Vagina (tissue), 2 donors: ENCODE results near the gene AGAP4. TPM values are rescaled to one million over a fixed set of nuclear protein-coding genes. Genes with fewer than 3 reads are reported as not detected.
"Not testable (repeated sequence)": the region's sequence is repeated elsewhere in the genome, so short reads cannot be mapped to it uniquely, and the experiment has no call there.

Experiments
- DNase-seq, 2 donors: peaks; one replicate each; pipeline ENCODE4 v3.0.0-alpha.2; 2017; ENCODE audit errors: extremely low spot score in 2 of 2
- H3K27ac ChIP-seq: fragments of 200-600 bp; sonication (generic); one replicate; pipeline ENCODE4 v1.5.1; 2019
- H3K27me3 ChIP-seq: fragments of 200-600 bp; sonication (generic); one replicate; pipeline ENCODE4 v1.5.1; 2019
- H3K36me3 ChIP-seq, 2 donors: fragments of 200-600 bp; sonication (generic); one replicate each; pipeline ENCODE4 v1.5.1; 2017 to 2019
- H3K4me1 ChIP-seq: fragments of 200-600 bp; sonication (generic); one replicate; pipeline ENCODE4 v1.5.1; 2019
- H3K4me3 ChIP-seq, 2 donors: fragments of 200-600 bp; sonication (generic); 1 replicate in 1 of 2; 2 replicates in 1 of 2; pipeline ENCODE4 v1.5.1; 2016 to 2019
- H3K9me3 ChIP-seq: fragments of 200-600 bp; sonication (generic); one replicate; pipeline ENCODE4 v1.5.1; 2019
- CTCF ChIP-seq, 3 experiments: fragments of 450-650 bp in 2 of 3; fragments of 200-600 bp in 1 of 3; sonication (generic) in 1 of 3; IDR thresholded peaks; one replicate each; pipeline ENCODE4 v1.5.1; 2017 to 2019; ENCODE audit warnings: antibody characterized with exemption in 3 of 3, mild to moderate bottlenecking in 2 of 3, moderate library complexity in 2 of 3
- POLR2A ChIP-seq, 2 donors: fragments of 450-650 bp; IDR thresholded peaks; one replicate each; pipeline ENCODE4 v1.6.1; 2017; ENCODE audit warnings: antibody characterized with exemption in 2 of 2, mild to moderate bottlenecking in 2 of 2, moderate library complexity in 2 of 2
- POLR2AphosphoS5 ChIP-seq, 2 donors: sonication (generic); formaldehyde crosslinking; IDR thresholded peaks; one replicate each; pipeline ENCODE4 v1.9.0; 2017; ENCODE audit warnings: antibody characterized with exemption in 2 of 2, mild to moderate bottlenecking in 2 of 2, low read depth in 1 of 2; ENCODE audit not compliant: insufficient read depth in 1 of 2
- intact Hi-C: fragments of 100-400 bp; cut with DNase I; formaldehyde crosslinking; loops from one replicate; pipeline ENCODE4 v1.15.1; 2023
- small RNA-seq: library from RNA; depleted of rRNA; stranded (forward); fragments of <200 nt; gene quantifications from one replicate; pipeline ENCODE3, GENCODE V24; 2016
- total RNA-seq: library from RNA; depleted of rRNA; stranded (reverse); fragments of >200 nt; gene quantifications from one replicate; pipeline ENCODE4 v1.2.3, GENCODE V29; 2016

The AGAP4 gene
- total RNA-seq, 1 donor from 2014 or later, result 13.5 TPM

GRCh38 chr10:45809837-45810236, 37.5 kb downstream of the AGAP4 start:
- Histone ChIP-seq H3K4me3 (no peak overlapping the region), H3K36me3 (no peaks in the 10 kb centered on the region), H3K9me3 (no peaks in the 10 kb centered on the region), H3K4me1 (no peaks in the 10 kb centered on the region), H3K27ac (no peak overlapping the region), H3K27me3 (no peaks in the 10 kb centered on the region)
- no peak for DNase-seq
- no peak for TF ChIP-seq POLR2AphosphoS5 (IDR thresholded peaks at IDR 0.05; ENCODE audit: insufficient read depth in 1 of 2, low read depth in 1 of 2)
- TF ChIP-seq POLR2A (IDR thresholded peaks at IDR 0.05), result no peak
- no peak for TF ChIP-seq CTCF (IDR thresholded peaks at IDR 0.05)
- intact Hi-C loops, result no loop called here

DNA sequence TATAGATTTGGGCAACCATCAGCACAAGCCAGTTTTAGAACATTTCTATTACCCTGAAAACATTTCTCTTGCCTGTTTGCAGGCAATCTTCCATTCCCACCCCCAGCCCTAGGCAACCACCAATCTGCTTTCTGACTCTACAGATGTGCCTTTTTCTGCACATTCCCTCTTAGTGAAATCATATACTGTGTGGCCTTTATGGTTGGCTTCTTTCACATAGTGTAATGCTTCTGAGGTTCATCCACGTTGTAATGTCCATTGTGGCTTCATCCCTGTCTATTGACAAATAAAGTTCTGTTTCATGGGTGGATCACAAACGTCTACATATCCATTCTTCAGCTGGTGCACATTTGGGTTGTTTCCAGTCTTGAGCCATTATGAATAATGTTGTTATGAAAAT, 42.3 kb downstream of the AGAP4 start:
- H3K4me1 ChIP-seq, H3K27ac ChIP-seq, H3K4me3 ChIP-seq, DNase-seq, H3K36me3 ChIP-seq, H3K27me3 ChIP-seq, intact Hi-C loops, H3K9me3 ChIP-seq: not testable (repeated sequence)

GRCh38 chr10:45803060-45804010, 44.0 kb downstream of the AGAP4 start:
- H3K9me3 ChIP-seq, H3K36me3 ChIP-seq, H3K27me3 ChIP-seq, H3K27ac ChIP-seq, DNase-seq, intact Hi-C loops, H3K4me3 ChIP-seq, H3K4me1 ChIP-seq: not testable (repeated sequence)

GRCh38 chr10:45794761-45795160, 52.5 kb downstream of the AGAP4 start:
- H3K27ac ChIP-seq, H3K4me1 ChIP-seq, DNase-seq, H3K4me3 ChIP-seq, intact Hi-C loops, H3K36me3 ChIP-seq, H3K27me3 ChIP-seq, H3K9me3 ChIP-seq: not testable (repeated sequence)

GRCh38 chr10:45790694-45791426, 56.4 kb downstream of the AGAP4 start:
- H3K4me3 ChIP-seq, DNase-seq, H3K4me1 ChIP-seq, H3K27me3 ChIP-seq, H3K27ac ChIP-seq, intact Hi-C loops, H3K9me3 ChIP-seq: not testable (repeated sequence)
- peaks cover 0 to 12% of the 10 kb centered on the region in 2 donors for H3K36me3 ChIP-seq

GRCh38 chr10:45789991-45790390, 57.3 kb downstream of the AGAP4 start:
- H3K4me1 ChIP-seq, DNase-seq, H3K4me3 ChIP-seq, H3K27me3 ChIP-seq, H3K9me3 ChIP-seq, intact Hi-C loops, H3K27ac ChIP-seq: not testable (repeated sequence)
- H3K36me3 ChIP-seq, result peaks cover 0 to 12% of the 10 kb centered on the region in 2 donors

DNA sequence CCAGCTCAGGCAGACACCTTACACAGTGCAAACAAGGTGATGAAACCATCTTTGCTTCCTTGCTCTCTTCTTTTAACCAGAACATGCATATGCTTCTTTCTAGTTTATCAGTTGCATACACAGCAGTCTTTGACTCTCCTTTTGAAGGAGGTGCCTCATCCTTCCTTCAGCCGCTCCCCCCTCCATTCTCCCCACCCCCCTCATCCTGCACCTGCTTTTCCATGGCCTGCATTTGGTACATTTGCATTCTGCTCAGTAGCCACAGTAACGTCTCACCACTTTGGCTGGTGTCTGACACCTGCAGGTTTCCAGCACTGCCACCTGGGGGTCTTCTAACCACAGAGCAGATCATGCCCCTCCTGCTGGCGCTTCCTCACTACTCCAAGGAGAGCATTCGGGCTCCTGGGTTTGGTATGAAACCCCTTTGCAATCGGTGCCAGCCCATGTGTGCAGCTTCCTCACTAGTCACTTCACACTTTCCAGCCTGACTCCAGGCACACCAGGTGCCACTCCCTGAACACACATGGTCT, 60.0 kb downstream of the AGAP4 start:
- H3K27me3 ChIP-seq, H3K4me3 ChIP-seq, H3K36me3 ChIP-seq, intact Hi-C loops, H3K9me3 ChIP-seq, H3K4me1 ChIP-seq, H3K27ac ChIP-seq, DNase-seq: not testable (repeated sequence)

DNA sequence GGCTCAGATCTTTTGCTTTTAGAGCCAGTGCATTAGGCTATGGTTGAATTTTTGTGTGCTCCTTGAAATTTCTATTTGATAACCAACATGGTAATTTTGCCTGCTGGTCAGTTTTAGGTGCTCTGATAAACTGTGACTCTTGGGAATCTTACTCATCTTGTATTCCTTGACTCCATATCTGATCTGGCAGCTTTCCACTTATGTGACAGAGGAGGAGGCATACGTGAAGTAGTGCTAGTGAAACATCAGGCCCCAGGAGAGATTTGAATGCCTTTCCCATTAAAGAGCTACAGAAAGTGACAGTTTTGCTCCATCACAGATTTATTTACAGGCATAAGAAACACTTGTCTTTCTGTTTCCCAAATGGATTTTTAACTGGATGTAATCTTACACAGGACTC, 61.1 kb downstream of the AGAP4 start:
- H3K4me1 ChIP-seq, H3K4me3 ChIP-seq, H3K36me3 ChIP-seq, H3K27ac ChIP-seq, H3K27me3 ChIP-seq, intact Hi-C loops, DNase-seq, H3K9me3 ChIP-seq: not testable (repeated sequence)

Small RNA genes within 50 kb of the gene (small RNA-seq; reads per million reads assigned to genes)
- not detected for gene AC012044.1
- not detected for gene RNA5SP310

Other genes starting within 250 kb of the AGAP4 start
- gene ZFAND4, start 174.7 kb downstream of the AGAP4 start, total RNA-seq, result 19.4 TPM
- gene WASHC2C, start 120.2 kb downstream of the AGAP4 start, total RNA-seq, result 36.1 TPM
- 47.6 TPM for gene TIMM23, start 125.0 kb upstream of the AGAP4 start, total RNA-seq
- gene NCOA4, start 183.1 kb upstream of the AGAP4 start, total RNA-seq, result 110 TPM
- gene MSMB, start 198.8 kb upstream of the AGAP4 start, total RNA-seq, result not detected